H9 (cell line): ENCODE results near the gene KRTAP19-7. TPM values are rescaled to one million over a fixed set of nuclear protein-coding genes. Genes with fewer than 3 reads are reported as not detected.

Source experiments
- DNase-seq: peaks from one replicate; pipeline ENCODE4 v3.0.0-alpha.2; 2017
- H2AFZ ChIP-seq: one replicate; pipeline ENCODE4 v1.6.1; 2013; ENCODE audit warnings: mild to moderate bottlenecking, low read length, control low read depth, moderate library complexity
- H2AK5ac ChIP-seq: 2 replicates; pipeline ENCODE4 v1.6.1; 2013; ENCODE audit warnings: low read length, control low read depth, mixed read lengths; ENCODE audit not compliant: insufficient read length
- H2BK120ac ChIP-seq: one replicate; pipeline ENCODE4 v1.6.1; 2013; ENCODE audit warnings: low read depth, mild to moderate bottlenecking, low read length, control low read depth, inconsistent platforms; ENCODE audit not compliant: poor library complexity, severe bottlenecking
- H2BK12ac ChIP-seq: 2 replicates; pipeline ENCODE4 v1.6.1; 2013; ENCODE audit warnings: low read length, control low read depth, mixed read lengths, low read depth; ENCODE audit not compliant: insufficient read length
- H2BK15ac ChIP-seq: 2 replicates; pipeline ENCODE4 v1.6.1; 2013; ENCODE audit warnings: low read depth, low read length, control low read depth
- H2BK20ac ChIP-seq: one replicate; pipeline ENCODE4 v1.6.1; 2013; ENCODE audit warnings: low read depth, mild to moderate bottlenecking, low read length, control low read depth, inconsistent platforms; ENCODE audit not compliant: poor library complexity, severe bottlenecking
- H2BK5ac ChIP-seq: 2 replicates; pipeline ENCODE4 v1.6.1; 2013; ENCODE audit warnings: low read length, control low read depth, mixed read lengths; ENCODE audit not compliant: insufficient read length
- H3K14ac ChIP-seq: 2 replicates; pipeline ENCODE4 v1.6.1; 2013; ENCODE audit warnings: low read length, control low read depth; ENCODE audit not compliant: insufficient read depth
- H3K18ac ChIP-seq: 2 replicates; pipeline ENCODE4 v1.6.1; 2013; ENCODE audit warnings: low read depth, mild to moderate bottlenecking, mixed read lengths, low read length, control low read depth; ENCODE audit not compliant: insufficient read length
- H3K23ac ChIP-seq: 2 replicates; pipeline ENCODE4 v1.6.1; 2013; ENCODE audit warnings: low read length, control low read depth, mixed read lengths, low read depth; ENCODE audit not compliant: insufficient read length
- H3K23me2 ChIP-seq: 2 replicates; pipeline ENCODE4 v1.6.1; 2013; ENCODE audit warnings: low read depth, mild to moderate bottlenecking, mixed read lengths, low read length, control low read depth; ENCODE audit not compliant: insufficient read length, poor library complexity, severe bottlenecking
- H3K27ac ChIP-seq: 2 replicates; pipeline ENCODE4 v1.5.1; 2013; ENCODE audit warnings: low read length, control low read depth, mixed read lengths, low read depth; ENCODE audit not compliant: insufficient read length
- H3K27me3 ChIP-seq: 2 replicates; pipeline ENCODE4 v1.6.1; 2013; ENCODE audit warnings: low read length, control low read depth, inconsistent platforms; ENCODE audit not compliant: insufficient read depth
- H3K4ac ChIP-seq: 2 replicates; pipeline ENCODE4 v1.6.1; 2013; ENCODE audit warnings: low read depth, mild to moderate bottlenecking, control low read depth, inconsistent platforms, low read length, moderate library complexity
- H3K4me1 ChIP-seq: 2 replicates; pipeline ENCODE4 v1.6.1; 2013; ENCODE audit warnings: low read length, control low read depth, inconsistent platforms; ENCODE audit not compliant: insufficient read depth
- H3K4me2 ChIP-seq: 2 replicates; pipeline ENCODE4 v1.6.1; 2013; ENCODE audit warnings: low read length, control low read depth, mixed read lengths; ENCODE audit not compliant: insufficient read length, insufficient read depth
- H3K56ac ChIP-seq: 2 replicates; pipeline ENCODE4 v1.6.1; 2013; ENCODE audit warnings: low read depth, mild to moderate bottlenecking, mixed read lengths, low read length, control low read depth; ENCODE audit not compliant: insufficient read length
- H3K79me1 ChIP-seq: 2 replicates; pipeline ENCODE4 v1.6.1; 2013; ENCODE audit warnings: low read depth, mild to moderate bottlenecking, moderate library complexity, low read length, control low read depth, inconsistent platforms; ENCODE audit not compliant: insufficient read depth, poor library complexity, severe bottlenecking
- H3K79me2 ChIP-seq: 2 replicates; pipeline ENCODE4 v1.6.1; 2013; ENCODE audit warnings: low read length, control low read depth, inconsistent platforms; ENCODE audit not compliant: insufficient read depth
- H3K9ac ChIP-seq: 2 replicates; pipeline ENCODE4 v1.6.1; 2013; ENCODE audit warnings: low read length, control low read depth, mixed read lengths; ENCODE audit not compliant: insufficient read length; ENCODE audit errors: extremely low read depth
- H3K9me3 ChIP-seq: one replicate; pipeline ENCODE4 v1.6.1; 2013; ENCODE audit warnings: low read depth, low read length, inconsistent platforms; ENCODE audit not compliant: control insufficient read depth
- H3T11ph ChIP-seq: one replicate; pipeline ENCODE4 v1.6.1; 2013; ENCODE audit warnings: mild to moderate bottlenecking, low read length, control low read depth, inconsistent platforms
- H4K20me1 ChIP-seq: one replicate; pipeline ENCODE4 v1.6.1; 2013; ENCODE audit not compliant: control insufficient read depth, insufficient read length, insufficient read depth
- H4K5ac ChIP-seq: 2 replicates; pipeline ENCODE4 v1.6.1; 2013; ENCODE audit warnings: low read depth, mild to moderate bottlenecking, mixed read lengths, low read length, control low read depth; ENCODE audit not compliant: insufficient read length
- H4K8ac ChIP-seq: replicated peaks from 2 replicates; pipeline ENCODE4 v1.6.1; 2013; ENCODE audit warnings: low read length, control low read depth, mixed read lengths, low read depth; ENCODE audit not compliant: insufficient read length
- H4K91ac ChIP-seq: 2 replicates; pipeline ENCODE4 v1.6.1; 2013; ENCODE audit warnings: low read depth, mild to moderate bottlenecking, moderate library complexity, mixed read lengths, low read length, control low read depth; ENCODE audit not compliant: insufficient read length
- H3K27ac Mint-ChIP-seq, 3 experiments: 2 replicates in 2 of 3; 3 replicates in 1 of 3; pipeline ENCODE4 v1.8.0; 2020 to 2021; ENCODE audit warnings: mixed read lengths in 3 of 3, mild to moderate bottlenecking in 1 of 3, moderate library complexity in 1 of 3
- H3K27me3 Mint-ChIP-seq: 2 replicates; pipeline ENCODE4 v1.8.0; 2021; ENCODE audit warnings: low read depth, mild to moderate bottlenecking, moderate library complexity, mixed read lengths
- H3K36me3 Mint-ChIP-seq, 3 experiments: 2 replicates in 2 of 3; 3 replicates in 1 of 3; pipeline ENCODE4 v1.8.0; 2020 to 2021; ENCODE audit warnings: low read depth in 3 of 3, mixed read lengths in 3 of 3; ENCODE audit not compliant: insufficient read depth in 1 of 3
- H3K4me1 Mint-ChIP-seq, 2 experiments: 2 replicates each; pipeline ENCODE4 v1.8.0; 2020; ENCODE audit warnings: mixed read lengths in 2 of 2
- H3K4me3 Mint-ChIP-seq, 2 experiments: 2 replicates in 1 of 2; 3 replicates in 1 of 2; pipeline ENCODE4 v1.8.0; 2020 to 2021; ENCODE audit warnings: mild to moderate bottlenecking in 2 of 2, mixed read lengths in 2 of 2, moderate library complexity in 1 of 2
- H3K9me3 Mint-ChIP-seq, 2 experiments: 2 replicates in 1 of 2; 3 replicates in 1 of 2; pipeline ENCODE4 v1.8.0; 2020; ENCODE audit warnings: mild to moderate bottlenecking in 2 of 2, mixed read lengths in 2 of 2, moderate library complexity in 1 of 2
- WGBS: extraction: QIAGEN DNeasy Blood & Tissue Kit; methylation state at CpG from one replicate; pipeline ENCODE4 v1.1.7; 2013; ENCODE audit warnings: missing lambda C conversion rate, low lambda C conversion rate, mixed read lengths; ENCODE audit not compliant: insufficient read length; ENCODE audit errors: extremely low coverage; 5-methylcytosine and 5-hydroxymethylcytosine counted together
- total RNA-seq: library from RNA; stranded (reverse); gene quantifications from 2 replicates; pipeline ENCODE4 v1.2.1, GENCODE V29; 2021
- TF ChIP-seq, protein P1 (sequence below): fragments of 200-600 bp; sonication (generic); conservative IDR thresholded peaks from 3 replicates; pipeline ENCODE4 v1.8.0; 2021; ENCODE audit warnings: antibody characterized with exemption, mild to moderate bottlenecking

KRTAP19-7 gene
- total RNA-seq, 1 experiment from 2014 or later = not detected

DNA sequence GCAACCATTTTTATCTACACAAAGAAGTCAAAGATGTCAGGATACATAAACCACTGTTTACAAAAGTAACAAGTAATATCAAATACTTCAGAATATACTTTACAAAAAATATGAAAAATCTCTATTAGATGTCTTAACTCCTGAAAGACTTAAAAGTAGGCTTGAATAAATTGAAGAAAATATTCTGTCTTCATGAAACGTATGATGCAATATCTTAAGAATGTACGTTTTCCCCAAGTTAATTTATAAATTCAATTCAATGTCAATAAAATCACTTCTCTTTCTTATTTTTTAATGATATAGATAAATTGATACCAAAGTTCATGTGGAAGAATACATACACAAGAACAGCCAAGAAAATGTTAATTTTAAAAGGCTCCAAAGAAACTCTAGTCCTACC, 6.0 kb downstream of the KRTAP19-7 start:
- no peaks in the 10 kb centered on the region for H3K79me2 ChIP-seq
- Mint-ChIP-seq H3K4me3 (no peak overlapping the region), H3K9me3 (peaks cover 7 to 34% of the 10 kb centered on the region in 2 experiments; a peak in 4 of 5 replicates), H3K4me1 (no peaks in the 10 kb centered on the region), H3K27me3 (no peaks in the 10 kb centered on the region; the same call in 1 of the 2 replicates), H3K36me3 (peaks cover 0 to 14% (median 0%) of the 10 kb centered on the region in 3 experiments; a peak in 2 of 7 replicates), H3K27ac (no peak overlapping the region)
- no peak overlapping the region for H3K4ac ChIP-seq
- no peak overlapping the region for H2BK5ac ChIP-seq
- no peak overlapping the region for H3K18ac ChIP-seq
- H2AK5ac ChIP-seq = no peak overlapping the region
- H2BK120ac ChIP-seq = no peak overlapping the region
- no peak overlapping the region for H4K91ac ChIP-seq
- H3K27me3 ChIP-seq = no peaks in the 10 kb centered on the region
- H3K56ac ChIP-seq = no peak overlapping the region
- H4K8ac ChIP-seq = no peak overlapping the region
- H3K23me2 ChIP-seq = no peaks in the 10 kb centered on the region
- no peaks in the 10 kb centered on the region for H4K20me1 ChIP-seq
- no peaks in the 10 kb centered on the region for H3K9me3 ChIP-seq
- H2BK15ac ChIP-seq = no peak overlapping the region
- H2BK20ac ChIP-seq = no peak overlapping the region
- no peak overlapping the region for H3T11ph ChIP-seq
- H3K4me2 ChIP-seq = no peak overlapping the region
- H2BK12ac ChIP-seq = no peak overlapping the region
- H3K4me1 ChIP-seq = no peaks in the 10 kb centered on the region
- no peak overlapping the region for H4K5ac ChIP-seq
- TF ChIP-seq, protein P1, sequence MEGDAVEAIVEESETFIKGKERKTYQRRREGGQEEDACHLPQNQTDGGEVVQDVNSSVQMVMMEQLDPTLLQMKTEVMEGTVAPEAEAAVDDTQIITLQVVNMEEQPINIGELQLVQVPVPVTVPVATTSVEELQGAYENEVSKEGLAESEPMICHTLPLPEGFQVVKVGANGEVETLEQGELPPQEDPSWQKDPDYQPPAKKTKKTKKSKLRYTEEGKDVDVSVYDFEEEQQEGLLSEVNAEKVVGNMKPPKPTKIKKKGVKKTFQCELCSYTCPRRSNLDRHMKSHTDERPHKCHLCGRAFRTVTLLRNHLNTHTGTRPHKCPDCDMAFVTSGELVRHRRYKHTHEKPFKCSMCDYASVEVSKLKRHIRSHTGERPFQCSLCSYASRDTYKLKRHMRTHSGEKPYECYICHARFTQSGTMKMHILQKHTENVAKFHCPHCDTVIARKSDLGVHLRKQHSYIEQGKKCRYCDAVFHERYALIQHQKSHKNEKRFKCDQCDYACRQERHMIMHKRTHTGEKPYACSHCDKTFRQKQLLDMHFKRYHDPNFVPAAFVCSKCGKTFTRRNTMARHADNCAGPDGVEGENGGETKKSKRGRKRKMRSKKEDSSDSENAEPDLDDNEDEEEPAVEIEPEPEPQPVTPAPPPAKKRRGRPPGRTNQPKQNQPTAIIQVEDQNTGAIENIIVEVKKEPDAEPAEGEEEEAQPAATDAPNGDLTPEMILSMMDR = no peak
- no peak overlapping the region for H3K9ac ChIP-seq
- no peak overlapping the region for H3K27ac ChIP-seq
- H3K79me1 ChIP-seq = no peaks in the 10 kb centered on the region
- H3K14ac ChIP-seq = no peak overlapping the region
- H3K23ac ChIP-seq = no peak overlapping the region
- no peak overlapping the region for H2AFZ ChIP-seq
- no peak for DNase-seq
- no CpG with 5 or more reads among the region's 2 CpGs for WGBS
